ENCODE results near the gene RAI14.

Gene RAI14

DNA sequence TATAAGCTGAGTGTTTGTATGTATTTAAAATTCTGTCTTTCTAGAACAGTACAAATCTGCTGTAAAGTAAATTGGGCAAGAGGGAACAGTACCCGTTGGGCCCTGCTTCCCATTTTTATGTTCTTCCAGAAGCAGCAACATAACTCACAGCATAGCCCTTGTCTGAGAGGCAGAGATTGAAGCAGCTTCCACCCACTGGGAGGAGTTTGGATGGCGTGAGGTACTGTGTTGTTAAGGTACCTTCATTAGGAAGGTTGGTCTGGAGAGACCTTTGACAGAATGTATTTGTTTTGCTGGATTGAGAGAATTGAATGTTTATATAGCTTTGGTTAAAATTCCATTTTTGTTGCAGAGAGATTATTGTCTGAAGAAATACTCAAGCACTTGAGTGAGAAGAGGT, 24.8 kb downstream of the RAI14 start:
- DNase-seq: no peak

DNA sequence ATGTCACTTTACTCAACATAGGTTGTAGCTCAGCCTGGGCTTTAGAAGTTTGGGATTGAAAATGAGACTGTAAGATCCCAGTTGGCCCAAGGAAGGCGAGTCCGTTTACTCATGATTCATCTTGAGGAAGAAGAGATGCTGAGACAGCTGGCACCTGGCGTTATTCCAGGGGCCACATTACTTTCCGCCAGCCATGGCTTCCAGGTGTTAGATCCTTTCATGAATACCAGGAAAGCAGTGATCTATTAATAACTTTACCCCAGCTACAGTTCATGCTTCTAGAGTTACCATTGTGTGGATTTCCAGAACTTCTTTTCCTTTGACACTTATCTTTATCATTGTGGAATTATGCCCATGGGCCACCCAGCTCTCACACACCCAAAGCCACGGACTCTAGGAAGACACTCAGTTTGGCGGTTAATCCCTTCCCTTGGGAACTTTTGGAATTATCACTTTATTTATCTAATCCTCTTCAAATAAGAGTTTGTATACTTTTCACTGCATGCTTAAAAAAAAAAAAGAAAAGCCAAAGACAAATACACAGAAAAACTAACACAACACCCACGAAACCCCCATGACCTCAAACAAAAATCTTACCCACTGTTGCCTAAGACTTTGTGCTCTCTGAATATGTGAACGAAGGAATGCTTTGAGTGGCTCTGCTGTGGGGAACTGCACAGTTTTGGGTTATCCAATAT, 26.9 kb downstream of the RAI14 start:
- no peak for DNase-seq

DNA sequence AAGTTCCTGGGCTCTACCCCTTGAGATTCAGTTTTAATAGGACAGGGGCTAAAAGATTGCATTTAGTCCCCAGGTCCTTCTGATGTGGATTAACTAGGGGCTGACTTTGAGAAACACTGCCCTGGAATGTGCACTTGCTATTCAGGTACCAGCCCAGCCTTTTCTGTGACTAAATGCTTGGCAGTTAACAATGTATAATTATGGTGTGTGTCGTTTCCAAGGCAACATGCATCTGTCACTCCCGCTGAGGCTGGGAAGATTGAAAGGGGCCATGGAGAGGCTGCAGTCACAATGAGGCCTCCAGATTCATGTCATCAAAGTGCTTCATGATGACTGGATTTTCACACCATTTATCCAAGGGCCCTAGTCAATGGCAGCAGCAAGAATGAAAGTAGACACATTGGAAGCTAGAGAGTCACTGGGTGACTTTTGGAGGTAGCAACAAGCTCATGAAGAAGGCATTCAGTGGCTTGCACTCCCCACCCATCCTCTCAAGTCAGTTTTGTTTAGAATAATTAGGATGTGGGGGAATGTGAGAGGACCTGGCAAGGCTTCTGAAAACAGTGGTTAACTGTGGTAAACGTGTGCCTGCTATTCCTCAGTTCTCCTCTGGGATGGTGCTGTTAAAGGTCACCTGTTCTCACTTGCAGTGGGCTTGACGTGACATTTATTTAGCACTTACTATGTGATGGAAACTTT, 28.3 kb downstream of the RAI14 start:
- DNase-seq: no peak

DNA sequence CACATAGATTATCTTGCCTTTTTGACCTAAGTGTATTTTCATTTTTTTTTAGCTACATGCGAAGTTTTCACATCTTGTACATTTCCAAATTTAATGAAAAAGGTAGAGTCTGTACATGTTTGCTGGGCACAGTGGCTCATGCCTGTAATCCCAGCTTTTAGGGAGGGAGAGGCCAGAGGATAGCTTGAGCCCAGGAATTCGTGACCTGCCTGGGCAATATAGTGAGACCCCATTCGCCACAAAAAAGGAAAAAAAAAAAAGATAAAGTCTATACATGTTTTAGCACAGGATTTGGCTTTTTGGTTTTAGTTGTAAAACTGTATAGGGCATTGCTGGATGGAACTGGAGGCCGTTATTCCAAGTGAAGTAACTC, 28.8 kb downstream of the RAI14 start:
- DNase-seq: no peak

DNA sequence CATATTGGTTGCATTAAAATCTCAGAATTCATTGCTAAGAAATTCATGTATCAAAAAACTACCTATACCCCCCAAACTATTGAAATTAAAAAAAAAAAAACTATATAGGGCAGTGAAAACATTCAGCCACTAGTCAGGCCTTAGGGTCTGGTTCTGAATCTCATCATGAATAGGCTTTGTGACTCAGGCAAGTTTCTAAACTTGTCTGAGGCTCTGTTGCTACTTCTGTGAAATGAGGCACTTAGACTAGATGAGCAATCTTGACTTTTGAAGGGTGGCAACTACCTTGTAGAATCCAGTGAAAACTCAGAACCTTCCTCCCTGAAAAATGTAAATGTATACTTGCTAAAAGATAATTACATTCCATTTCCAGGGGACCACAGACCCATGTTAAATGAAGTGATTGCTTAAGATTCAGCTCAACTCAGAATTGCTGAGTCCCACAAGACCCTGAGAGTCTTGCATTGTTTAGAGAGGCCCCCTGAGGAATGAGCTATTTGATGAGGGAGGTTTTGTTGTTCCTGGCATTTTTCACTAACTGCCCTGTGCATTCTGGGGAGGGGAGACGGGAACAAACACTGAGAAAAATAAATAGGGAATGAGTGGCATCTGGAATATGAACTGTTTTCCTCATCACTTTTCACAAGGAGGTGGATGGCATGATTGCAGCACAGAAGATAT, 29.5 kb downstream of the RAI14 start:
- DNase-seq: no peak

DNA sequence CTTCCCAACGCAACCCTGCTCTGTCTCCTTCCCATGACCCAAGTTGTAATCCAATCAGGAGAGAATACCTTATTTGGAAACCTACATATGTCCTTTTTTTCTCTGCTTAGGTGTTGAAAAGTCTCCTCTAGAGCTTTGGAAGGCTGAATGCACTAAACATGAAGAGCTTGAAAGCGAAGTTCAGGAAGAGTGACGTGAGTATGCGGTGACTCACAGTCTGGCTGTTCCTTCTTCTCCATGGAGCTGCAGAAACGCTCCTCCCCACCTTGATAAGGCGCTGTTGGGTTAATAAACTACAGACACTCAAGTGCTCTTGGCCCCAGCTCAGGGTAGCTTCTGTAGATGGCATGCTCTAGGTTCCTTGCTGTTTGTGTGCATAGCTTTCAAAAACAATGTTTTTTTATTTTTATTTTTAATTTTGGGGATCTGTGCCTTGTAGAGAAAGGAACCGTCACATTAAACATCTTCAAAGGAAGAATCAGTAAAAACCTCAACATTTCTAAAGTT, 30.7 kb downstream of the RAI14 start:
- DNase-seq: no peak

DNA sequence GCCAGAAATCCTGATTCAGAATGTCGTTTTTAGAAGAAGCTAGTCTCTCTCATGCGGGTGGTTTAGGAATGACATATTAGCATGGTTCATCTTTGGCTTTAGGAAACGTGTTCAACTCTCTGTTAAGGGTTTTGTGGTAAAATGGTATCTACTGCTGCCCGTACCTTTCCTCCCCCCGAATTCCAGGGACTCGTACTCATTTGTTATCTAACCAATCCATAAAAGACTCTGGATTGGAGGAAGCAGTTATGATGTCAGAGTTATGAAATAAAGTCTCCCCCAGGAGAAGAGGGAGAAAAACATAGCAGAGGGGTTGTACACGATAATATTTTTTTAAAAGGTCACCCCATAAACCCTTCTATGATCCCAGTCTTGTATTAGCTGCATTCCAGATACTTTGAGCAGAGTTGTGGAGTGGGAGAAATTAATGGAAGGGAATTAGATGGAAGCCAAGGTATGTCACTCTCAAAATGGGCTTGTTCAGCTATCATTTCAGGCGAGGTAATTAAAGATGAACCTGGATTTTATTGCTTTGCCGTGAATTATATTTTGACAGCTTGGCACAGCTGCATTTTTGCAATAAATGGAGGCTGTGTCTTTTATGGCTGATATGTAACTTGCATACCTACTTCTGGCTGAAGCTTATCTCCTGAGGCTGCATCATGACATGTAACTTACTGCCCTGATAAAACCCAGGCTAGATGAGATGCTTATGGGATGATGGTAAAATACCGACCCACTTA, 31.3 kb downstream of the RAI14 start:
- no peak for DNase-seq

DNA sequence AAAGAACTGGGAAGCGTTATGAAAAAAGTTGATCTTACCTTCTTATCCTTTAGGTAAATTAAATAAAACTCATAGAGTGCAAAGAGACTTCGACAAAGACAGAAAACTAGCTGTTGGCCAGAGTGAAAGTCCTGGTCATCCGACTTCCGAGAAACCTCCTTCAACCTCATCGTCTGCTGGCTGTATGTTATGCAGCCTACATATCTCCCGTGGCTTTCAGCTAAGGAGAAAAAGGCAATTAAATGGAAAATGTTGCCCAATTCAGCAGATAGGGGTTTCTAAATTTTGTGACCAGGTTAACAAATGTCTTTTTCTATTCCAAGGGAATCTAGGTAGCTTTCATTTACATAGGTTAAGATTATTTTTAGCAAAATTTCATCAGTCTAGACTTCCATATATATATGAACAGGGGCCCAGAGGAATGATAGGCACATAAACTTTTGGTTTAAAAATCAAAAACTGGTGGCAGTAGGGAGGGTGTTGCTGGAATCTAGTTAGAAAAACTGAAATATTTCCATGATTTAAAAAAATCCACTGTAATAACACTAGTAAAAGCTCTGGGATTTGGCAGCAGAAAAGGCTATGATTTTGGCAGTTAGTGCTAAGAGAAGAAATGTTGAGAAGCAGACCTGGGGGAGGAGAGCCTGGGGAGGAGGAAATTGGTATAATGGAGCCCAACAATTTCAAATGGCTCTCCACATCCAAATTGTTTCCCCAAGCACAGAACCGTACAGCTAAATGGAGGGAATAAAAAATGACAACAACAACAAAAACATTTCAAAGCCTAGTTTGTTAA, 32.1 kb downstream of the RAI14 start:
- no peak for DNase-seq

DNA sequence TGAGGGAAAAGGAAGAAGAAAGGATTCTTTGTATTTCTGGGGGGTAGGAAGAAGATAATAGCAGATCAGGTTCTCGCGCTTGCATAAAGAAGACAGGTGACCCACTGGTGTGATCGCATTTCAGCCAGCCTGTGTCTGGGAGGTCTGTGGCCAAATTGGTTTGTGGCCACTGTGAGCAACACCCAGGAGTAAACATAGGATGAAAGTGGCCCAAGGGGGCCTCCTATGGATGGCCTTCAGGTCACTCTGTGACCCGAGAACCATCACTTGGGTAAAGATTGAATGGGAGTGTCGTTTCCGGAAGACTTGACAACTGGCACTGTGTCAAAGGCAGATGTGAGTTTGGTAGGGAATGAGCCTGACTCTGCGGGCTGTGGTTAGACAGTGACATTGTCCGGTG, 34.2 kb downstream of the RAI14 start:
- no peak for DNase-seq

DNA sequence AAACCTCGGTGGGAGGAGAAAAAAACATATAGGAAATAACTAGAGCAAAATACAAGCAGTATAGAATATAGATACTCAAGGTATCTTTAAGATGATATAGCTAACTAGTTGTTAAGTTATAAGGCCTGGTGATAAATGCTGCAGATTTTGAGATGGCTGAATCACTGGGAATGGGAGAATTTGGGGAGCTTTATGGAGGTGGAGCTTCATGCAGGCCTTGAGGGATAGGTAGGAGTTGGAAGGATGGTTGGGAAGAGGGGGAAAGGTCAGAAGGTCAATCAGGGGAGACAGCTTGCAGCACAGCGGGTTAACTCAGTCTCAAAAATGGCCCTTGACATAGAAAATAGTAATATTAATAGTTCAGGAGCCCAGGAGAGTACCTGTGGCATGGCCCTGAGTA, 34.8 kb downstream of the RAI14 start:
- DNase-seq: no peak

DNA sequence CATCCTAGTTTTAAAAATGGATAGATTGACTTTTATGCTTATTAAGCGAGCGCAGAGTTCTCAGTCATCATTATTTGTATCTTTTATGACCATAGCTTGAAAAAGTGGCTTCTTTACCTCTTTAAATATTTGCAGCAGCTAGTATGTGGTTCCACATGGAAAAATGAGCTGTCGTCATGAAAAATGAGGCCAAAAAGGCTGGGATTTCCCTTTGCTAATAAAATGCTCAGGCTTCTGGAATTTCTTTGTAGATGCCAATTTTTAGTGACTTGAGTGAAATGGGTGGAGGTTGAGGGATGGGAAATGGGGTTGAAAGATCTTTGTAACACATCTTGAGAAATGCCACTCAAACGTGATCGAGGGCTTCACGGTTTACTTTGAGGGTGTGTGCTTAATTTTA, 35.2 kb downstream of the RAI14 start:
- no peak for DNase-seq

DNA sequence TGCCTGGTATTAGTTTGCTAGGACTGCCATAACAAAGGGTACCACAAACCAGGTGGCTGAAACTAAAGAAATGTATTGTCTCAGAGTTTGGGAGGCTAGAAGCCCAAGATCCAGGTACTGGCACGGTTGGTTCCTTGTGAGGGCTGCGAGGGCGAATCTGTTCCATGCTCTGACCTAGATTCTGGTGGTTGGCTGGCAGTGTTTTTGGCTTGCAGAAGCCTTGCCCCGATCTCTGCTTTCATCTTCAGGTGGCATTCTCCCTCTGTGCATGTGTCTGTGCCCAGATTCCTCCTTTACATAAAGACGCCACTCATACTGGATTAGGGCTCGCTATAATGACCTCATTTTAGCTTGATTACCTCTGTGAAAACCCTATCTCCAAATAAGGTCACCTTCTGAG, 36.7 kb downstream of the RAI14 start:
- no peak for DNase-seq

DNA sequence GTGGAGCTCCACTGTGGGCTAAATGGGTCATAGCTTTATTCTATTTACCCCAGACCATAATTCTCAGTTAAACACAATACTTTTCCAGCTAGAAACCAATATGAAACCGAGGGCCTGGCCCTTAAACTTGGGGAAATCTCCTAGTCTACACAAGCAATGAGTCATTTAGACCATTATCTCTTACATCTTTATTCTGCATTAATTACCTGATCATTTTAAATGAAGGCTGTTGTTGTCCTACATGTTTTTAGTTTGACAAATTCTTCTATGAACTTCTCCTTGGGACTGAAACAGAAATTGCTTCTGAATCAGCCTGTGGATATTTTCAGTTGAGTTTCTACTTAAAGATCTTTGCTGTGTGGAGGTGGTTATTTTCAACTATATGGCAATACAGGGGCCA, 37.9 kb downstream of the RAI14 start:
- no peak for DNase-seq

DNA sequence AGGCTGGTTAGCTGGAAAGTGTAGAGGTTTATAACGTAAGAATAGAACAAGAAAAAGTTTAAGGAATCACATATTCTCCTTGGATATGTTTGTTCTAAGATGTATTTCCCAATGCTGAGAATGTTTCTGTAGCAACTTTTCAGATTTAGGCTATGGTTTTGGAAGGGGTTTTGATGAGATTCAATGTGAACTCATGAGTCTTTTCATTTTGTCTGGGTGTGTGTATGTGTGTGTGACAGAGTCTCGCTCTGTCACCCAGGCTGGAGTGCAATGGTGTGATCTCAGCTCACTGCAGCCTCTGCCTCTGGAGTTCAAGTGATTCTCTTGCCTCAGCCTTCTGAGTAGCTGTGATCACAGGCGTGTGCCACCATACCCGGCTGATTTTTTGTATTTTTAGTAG, 38.6 kb downstream of the RAI14 start:
- no peak for DNase-seq

DNA sequence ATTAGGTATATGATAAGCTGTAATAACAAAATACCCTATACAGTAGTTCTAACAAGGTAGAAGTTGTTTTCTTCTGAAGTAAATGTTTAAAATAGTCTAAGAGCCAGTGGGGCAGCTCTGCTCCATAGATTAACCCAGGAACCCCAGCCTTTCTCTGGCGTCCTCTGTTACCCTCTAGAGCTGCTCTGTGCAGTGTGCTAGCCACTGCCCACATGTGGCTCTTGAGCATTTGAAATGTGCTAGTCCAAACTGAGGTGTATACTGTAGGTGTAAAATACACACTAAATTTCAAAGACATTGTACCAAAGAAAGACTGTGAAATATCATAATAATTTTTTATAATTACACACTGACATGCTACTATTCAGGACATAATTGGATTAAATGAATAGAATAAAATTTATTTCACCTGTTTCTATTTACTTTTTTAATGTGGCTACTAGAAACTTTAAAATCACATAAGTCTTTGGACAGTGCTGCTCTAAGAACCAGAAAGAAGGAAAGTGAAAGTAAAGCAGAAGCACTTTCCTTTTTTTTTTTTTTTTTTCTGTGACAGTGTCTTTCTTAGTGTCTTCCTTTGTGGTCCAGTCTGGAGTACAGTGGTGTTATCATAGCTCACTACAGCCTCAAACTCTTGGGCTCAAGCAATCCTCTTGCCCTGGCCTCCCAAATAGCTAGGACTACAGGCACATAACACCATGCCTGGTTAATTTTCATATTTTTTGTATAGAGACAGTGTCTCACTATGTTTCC, 39.3 kb downstream of the RAI14 start:
- no peak for DNase-seq

DNA sequence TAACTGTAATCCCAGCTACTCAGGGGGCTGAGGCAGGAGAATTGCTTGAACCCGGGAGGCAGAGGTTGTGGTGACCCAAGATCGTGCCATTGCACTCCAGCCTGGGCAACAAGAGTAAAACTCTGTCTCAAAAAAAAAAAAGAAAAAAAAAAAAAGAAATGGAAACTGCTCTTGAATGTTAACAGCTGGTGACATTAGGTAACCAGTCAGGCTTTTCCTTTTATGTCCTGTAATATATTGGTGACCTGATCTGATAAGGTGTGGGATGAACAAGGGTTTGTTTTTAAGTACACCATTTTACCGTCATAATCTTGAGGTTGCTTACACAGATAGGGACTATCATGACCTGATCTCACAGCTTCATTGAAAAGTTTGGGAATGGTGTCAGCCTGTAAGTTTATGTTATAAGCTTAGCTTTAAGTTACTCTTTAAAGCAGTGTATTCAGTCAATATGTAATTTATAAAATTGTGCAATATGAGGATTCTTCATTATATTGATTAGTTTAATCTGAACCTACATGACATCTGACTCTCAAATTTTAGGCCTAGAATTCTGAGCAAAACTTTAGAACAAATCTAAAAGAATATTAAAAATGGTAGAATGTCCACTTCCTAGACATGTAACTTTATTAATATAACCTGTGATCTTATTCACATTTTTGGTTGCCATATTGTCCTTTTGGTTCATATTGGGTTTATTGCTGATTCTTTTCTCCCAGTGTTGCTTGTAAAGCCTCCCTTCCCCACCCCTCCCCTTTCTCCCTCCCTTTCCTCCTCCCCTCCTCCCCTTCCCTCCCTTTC, 41.4 kb downstream of the RAI14 start:
- no peak for DNase-seq

DNA sequence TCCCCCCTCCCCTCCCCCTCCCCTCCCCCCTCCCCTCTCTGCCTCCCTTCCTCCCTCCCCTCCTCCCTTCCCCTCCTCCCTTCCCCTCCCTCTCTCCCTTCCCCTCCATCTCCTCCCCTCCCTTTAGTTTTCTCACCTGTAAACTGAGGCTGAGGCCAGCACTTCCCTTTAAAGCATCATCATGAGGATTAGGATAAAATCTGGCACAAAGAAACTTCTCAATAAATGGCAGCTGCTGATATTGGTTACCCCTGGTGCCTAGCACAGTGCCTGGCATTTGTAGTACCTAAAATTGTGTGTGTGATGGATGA, 41.9 kb downstream of the RAI14 start:
- no peak for DNase-seq

DNA sequence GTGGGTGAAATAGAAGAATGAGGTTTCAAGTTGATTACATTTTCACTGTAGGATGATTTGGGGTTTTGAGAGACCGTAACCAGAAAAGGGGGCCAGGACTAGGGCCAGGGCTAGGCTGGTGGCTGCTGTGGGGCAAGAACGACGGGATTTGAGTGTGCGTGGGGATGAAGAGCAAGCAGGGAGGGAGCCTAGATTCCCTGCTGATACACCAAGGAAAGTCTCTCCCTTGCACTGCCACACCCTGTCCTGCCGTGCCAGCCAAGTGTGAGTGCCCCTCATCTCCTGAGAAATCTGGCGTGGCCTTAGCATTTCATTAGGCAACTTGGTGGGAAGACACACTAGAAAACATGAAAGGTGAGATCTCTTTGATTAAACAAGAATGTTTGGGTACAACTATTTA, 42.6 kb downstream of the RAI14 start:
- no peak for DNase-seq

DNA sequence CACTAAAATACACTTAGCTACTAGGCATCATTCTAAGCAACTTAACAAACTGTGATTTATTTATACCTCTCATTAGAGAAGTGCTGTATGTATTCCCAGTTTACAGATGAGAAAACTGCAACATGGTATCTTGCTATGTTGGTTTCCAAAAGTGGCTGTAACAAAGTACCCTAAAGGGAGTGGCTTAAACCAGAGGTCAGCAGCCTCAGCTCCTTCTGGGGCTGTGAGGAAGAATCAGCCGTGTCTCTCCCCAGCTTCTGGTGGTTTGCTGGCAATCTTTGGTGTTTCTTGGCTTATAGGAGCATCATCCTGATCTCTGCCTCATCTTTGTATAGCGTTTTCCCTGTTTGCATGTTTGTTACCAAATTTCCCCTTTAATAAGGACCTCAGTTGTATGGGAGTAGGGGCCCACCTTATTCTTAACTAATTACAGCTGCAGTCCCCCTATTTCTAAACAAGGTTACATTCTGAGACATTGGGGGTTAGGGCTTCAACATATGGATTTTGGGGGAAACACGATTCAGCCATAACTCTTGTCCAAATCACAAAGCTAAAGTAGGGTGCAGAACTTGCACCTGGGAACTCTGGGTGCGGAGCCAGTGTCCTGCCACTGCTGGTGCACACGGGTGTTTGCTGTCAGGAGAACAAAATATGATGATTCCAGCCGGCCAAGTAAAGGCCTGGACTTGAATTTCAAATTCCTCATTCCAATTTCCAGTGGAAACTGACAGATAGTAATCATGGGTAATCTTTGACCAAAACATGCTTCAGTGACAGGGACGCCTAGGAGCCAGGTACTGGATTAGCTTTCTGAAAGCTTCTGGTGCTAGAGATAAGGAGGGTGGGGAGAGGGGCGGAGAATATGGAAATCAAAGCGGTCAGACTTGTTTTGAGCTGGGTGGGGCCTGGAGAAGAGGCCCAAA, 43.3 kb downstream of the RAI14 start:
- DNase-seq: no peak

DNA sequence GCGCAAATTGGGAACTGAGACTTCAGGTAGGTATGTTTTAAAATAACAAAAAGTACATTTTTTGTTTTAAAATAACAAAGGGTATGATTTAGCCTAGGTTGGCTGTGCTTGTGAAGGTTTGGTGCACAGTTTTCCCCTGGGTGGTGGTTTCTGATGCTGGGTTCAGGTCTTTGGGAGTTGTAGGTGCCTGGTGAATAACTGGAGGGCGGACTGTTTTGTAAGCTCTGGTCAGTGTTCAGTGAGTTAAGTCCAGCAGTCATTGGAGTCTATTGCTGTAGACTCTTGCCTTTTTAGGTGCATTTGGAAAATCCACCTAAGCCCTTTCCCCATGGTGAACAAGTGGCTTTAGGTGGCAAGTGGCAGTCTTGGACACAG, 43.9 kb downstream of the RAI14 start:
- no peak for DNase-seq
